GM21390 (cell line): ENCODE results near the gene KCNK3.
"Not testable (repeated sequence)": the region's sequence is repeated elsewhere in the genome, so short reads cannot be mapped to it uniquely, and the experiment has no call there.

ENCODE experiments used
- ATAC-seq: cut with Tn5 transposase; IDR thresholded peaks from one replicate; pipeline ENCODE4 v1.9.1; 2021; ENCODE audit not compliant: unreplicated experiment

The KCNK3 gene

DNA sequence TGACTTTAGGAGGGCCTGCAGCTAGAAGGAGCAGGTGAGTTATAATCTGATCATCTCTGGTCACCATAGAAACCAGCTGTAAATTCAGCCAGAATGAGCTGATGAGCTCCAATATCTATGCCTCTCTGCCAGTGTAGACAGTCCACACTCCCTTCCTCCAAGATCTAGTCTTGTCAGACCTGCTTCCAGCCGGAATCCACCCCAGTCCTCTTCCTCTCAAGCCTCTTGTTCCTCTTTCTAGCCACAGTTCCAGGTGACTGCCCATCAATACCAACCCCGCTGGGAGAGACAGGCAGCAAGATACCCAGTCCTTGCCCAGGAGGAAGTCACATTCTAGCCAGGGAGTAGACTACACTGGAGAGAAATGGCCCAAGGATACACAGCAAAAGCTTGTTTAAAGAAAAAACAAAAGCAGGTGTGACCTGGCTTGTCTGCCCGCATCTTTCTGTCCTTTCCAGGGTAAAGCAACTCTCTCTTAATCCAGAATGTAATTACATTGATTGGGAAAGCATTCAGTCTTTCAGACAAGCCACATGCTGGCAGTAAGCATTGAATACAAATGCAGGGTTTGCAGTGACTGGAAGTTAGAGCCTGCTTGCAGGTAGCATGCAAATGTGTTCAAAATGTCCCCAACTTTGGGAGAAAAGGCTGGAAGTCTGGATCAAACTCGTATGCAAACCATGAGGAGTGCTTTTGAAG, 62.6 kb downstream of the KCNK3 start:
- no peak for ATAC-seq

DNA sequence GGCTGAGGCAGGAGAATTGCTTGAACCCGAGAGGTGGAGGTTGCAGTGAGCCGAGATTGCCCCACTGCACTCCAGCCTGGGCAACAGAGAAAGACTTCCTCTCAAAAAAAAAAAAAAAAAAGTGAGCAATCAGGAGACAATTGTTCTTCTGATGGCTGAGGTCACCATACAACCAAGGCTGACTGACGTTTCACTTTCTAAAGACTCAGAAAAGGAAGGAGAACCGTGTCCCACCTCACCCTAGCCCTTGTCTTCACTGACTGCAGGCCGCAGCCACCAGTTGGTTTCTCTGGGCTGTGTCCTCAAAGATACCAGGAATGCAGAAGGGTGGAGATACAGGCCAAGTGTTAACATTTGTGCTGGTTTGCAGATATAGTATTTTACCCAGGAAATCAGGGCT, 63.8 kb downstream of the KCNK3 start:
- no peak for ATAC-seq

GRCh38 chr2:26757873-26758789, 65.6 kb downstream of the KCNK3 start:
- peak; percentile 52 for ATAC-seq

DNA sequence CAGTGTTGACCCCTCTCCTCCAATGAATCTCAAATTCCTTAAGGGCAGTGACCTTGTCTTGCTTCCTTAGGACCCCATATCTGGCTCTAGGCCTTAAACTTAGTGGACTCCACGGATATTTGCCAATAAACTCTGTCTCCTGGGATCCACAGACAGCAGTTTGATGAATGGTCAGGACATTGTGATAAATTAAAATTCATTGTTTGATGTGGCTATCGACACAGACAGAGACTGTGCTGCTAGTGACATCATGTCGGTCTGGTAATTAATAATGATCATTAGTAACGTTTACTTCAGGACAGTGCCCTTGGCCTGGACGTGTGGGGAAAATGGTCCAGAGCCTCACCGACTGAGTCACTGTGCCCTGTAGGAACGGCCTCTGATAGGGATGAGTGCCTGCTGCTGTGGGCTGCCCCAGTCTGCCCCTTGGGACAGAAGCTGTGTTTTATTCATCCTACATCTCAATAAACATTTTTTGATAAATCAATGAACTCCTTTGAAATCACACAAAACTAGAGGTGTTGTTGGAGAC, 66.3 kb downstream of the KCNK3 start:
- ATAC-seq, result no peak

DNA sequence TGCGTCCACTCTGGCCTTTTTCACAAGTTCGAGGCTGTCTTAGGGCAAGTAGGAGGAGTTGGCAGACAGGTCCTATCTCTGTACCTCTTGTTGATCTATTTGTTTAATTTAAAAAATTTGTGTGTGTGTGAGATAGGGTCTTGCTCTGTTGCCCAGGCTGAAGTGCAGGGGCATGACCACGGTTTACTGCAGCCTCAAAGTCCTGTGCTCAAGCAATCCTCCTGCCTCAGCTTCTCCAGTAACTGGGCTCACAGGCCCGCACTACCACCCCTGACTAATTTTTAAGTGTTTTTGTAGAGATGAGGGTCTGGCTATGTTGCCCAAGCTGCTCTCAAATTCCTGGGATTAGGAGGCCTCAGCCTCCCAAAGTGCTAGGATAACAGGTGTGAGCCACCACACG, 67.3 kb downstream of the KCNK3 start:
- no peak for ATAC-seq

DNA sequence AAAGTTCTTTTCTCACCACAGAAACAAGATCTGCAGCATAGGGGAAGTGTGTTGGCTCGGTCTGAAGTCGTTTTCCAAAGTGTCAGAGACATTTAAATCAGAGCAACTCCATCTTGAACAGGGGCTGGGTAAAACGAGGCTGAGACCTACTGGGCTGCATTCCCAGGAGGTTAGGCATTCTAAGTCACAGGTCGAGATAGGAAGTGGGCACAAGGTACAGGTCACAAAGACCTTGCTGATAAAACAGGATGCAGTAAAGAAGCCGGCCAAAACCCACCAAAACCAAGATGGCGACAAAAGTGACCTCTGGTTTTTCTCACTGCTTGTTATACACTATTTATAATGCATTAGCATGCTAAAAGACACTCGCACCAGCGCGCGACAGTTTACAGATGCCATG, 68.5 kb downstream of the KCNK3 start:
- not testable (repeated sequence) for ATAC-seq

GRCh38 chr2:26763019-26763418, 70.5 kb downstream of the KCNK3 start:
- no peak for ATAC-seq

GRCh38 chr2:26764078-26764887, 71.8 kb downstream of the KCNK3 start, which contains the start of gene SLC35F6:
TSS of gene SLC35F6 (plus strand) at chr2:26764284. CDS start at chr2:26764350, 66 bp downstream.
- ATAC-seq, result peak; percentile 88

DNA sequence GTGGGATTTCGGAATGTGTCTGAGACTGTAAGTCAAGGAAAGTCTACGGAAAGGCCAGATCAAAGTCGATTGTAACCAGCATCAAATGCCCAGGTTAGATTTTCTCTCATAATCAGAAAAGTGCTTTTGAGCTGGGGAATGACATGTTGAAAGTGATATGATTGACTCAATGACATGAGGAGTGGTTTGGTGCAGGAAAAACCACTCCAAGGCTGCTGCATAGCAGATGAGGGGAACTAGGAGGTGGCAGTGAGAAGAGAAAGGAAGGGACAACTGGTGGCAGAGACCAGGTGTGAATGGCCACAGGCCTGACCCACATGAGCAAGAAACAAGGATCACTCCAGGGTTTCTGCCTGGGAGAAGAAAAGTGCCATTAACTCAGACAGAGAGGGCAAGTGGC, 72.4 kb downstream of the KCNK3 start:
- ATAC-seq, result no peak

GRCh38 chr2:26765475-26766200, 73.1 kb downstream of the KCNK3 start:
- no peak for ATAC-seq

DNA sequence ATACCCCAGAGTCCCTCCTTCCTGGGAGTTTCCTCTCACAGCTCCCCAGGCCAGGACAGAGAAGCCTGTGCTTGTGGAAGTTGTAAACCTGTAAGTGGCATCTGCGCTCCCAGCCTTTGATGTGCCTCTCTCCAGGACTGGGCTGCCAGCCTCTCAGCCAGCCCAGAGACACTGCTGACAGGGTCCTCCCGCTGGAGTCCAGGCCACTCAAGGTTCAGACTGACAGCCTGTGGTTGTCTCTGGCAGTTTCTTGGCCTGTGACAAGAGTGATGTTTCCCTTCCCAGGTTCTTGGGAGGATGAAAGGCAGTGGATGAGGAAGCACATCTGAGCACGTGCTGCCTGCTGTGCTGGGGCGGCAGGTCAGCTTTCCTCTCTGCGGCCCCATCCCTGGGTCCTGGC, 74.6 kb downstream of the KCNK3 start:
- no peak for ATAC-seq

DNA sequence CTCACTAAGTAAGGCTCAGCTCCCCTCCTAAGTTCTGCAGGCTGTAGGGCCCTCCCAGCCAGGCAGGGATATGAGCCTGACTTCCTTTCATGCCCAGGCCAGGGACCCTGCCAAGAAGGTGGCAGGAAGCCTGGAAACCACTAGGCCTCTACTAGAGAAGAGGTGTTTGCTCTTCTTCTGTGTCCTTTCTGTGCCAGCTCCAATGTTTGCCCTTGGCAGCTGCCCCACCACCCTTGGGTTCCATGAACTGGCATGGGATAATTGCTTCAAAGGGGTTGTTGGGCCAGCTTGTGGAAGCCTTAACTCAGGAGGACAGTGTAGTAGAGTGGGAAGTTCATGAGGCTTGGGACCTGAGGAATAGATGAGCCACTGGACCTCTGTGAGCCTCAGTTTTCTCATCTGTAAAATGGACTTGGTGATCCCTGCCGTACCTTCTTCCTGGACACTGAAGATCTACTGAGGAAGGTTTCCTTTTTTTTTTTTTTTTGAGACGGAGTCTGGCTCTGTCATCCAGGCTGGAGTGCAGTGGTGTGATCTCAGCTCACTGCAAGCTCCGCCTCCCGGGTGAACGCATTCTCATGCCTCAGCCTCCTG, 75.5 kb downstream of the KCNK3 start:
- ATAC-seq, result no peak

- ATAC-seq, result no peak
Observed at GRCh38 chr2:26768759-26769088, 76.2 kb downstream of the KCNK3 start.

- no peak for ATAC-seq
Observed at GRCh38 chr2:26769089-26769761, 76.7 kb downstream of the KCNK3 start.

- ATAC-seq, result no peak
Observed at GRCh38 chr2:26770986-26771586, 78.6 kb downstream of the KCNK3 start.

GRCh38 chr2:26772064-26773001, 79.8 kb downstream of the KCNK3 start:
- ATAC-seq, result no peak

GRCh38 chr2:26776195-26776800, 83.8 kb downstream of the KCNK3 start:
- no peak for ATAC-seq

- no peak for ATAC-seq
Observed at GRCh38 chr2:26778098-26778497, 85.6 kb downstream of the KCNK3 start.
